PC-9 (cell line): Measurements from ENCODE around the gene BMI1. TPM values are rescaled to one million over a fixed set of nuclear protein-coding genes. Genes with fewer than 3 reads are reported as not detected.

ENCODE experiments used
- BruUV-seq: library from RNA; stranded (reverse); fragments of 400-500 nt; replicated peaks from 2 replicates; lab custom pipeline; 2021; lab: Mats Ljungman, UMichigan
- CTCF ChIA-PET: fragments of 300-600 bp; sonication (Branson Sonifier 250); formaldehyde crosslinking; loops from one replicate; lab custom pipeline; 2022; ENCODE audit warnings: antibody characterized with exemption; lab: Charles Lee
- POLR2A ChIA-PET: fragments of 300-600 bp; sonication (Branson Sonifier 250); formaldehyde crosslinking; loops from one replicate; lab custom pipeline; 2022; ENCODE audit warnings: antibody characterized with exemption; ENCODE audit not compliant: unreplicated experiment; lab: Charles Lee
- DNase-seq, 2 experiments: peaks; one replicate each; pipeline versions ENCODE4 v3.0.0 to v3.0.0-alpha.2; 2015 to 2022; ENCODE audit warnings: mixed read lengths in 1 of 2
- H2AFZ ChIP-seq: fragments of 200-600 bp; sonication (generic); 2 replicates; pipeline ENCODE4 v1.8.1; 2017; ENCODE audit warnings: antibody characterized with exemption
- H3F3A ChIP-seq: fragments of 200-600 bp; sonication (generic); 2 replicates; pipeline ENCODE4 v1.8.1; 2017; ENCODE audit warnings: antibody characterized with exemption, mild to moderate bottlenecking, low read depth; ENCODE audit not compliant: insufficient read depth
- H3K27ac ChIP-seq: fragments of 200-600 bp; sonication (generic); 2 replicates; pipeline ENCODE4 v1.6.1; 2016; ENCODE audit warnings: mixed run types
- H3K27me3 ChIP-seq: fragments of 200-600 bp; sonication (generic); 2 replicates; pipeline ENCODE4 v1.6.1; 2016; ENCODE audit warnings: low read depth, mixed run types; ENCODE audit not compliant: insufficient read depth
- H3K36me3 ChIP-seq: fragments of 200-600 bp; sonication (generic); 2 replicates; pipeline ENCODE4 v1.6.1; 2016; ENCODE audit warnings: low read depth, mixed run types
- H3K4me1 ChIP-seq: fragments of 200-600 bp; sonication (generic); replicated peaks from 2 replicates; pipeline ENCODE4 v1.6.1; 2016; ENCODE audit warnings: mixed run types; ENCODE audit not compliant: insufficient read depth
- H3K4me2 ChIP-seq: fragments of 200-600 bp; sonication (generic); 2 replicates; pipeline ENCODE4 v1.6.1; 2017; ENCODE audit warnings: mixed run types
- H3K4me3 ChIP-seq: fragments of 200-600 bp; sonication (generic); 2 replicates; pipeline ENCODE4 v1.6.1; 2016; ENCODE audit warnings: mixed run types
- H3K79me2 ChIP-seq: fragments of 200-600 bp; sonication (generic); 2 replicates; pipeline ENCODE4 v1.6.1; 2017; ENCODE audit warnings: low read depth, mixed run types
- H3K9me2 ChIP-seq: fragments of 200-600 bp; sonication (generic); 2 replicates; pipeline ENCODE4 v1.8.1; 2017; ENCODE audit warnings: mild to moderate bottlenecking; ENCODE audit not compliant: insufficient read depth
- H3K9me3 ChIP-seq: fragments of 200-600 bp; sonication (generic); 2 replicates; pipeline ENCODE4 v1.8.1; 2016; ENCODE audit warnings: low read depth; ENCODE audit not compliant: insufficient read depth
- H4K20me1 ChIP-seq: fragments of 200-600 bp; sonication (generic); 2 replicates; pipeline ENCODE4 v1.8.1; 2017; ENCODE audit not compliant: insufficient read depth
- EZH2 ChIP-seq: fragments of 200-600 bp; sonication (generic); IDR thresholded peaks from 2 replicates; pipeline ENCODE4 v1.8.0; 2017; ENCODE audit warnings: antibody characterized with exemption, low read depth
- intact Hi-C: fragments of 100-400 bp; cut with micrococcal nuclease; formaldehyde crosslinking; loops from one replicate; pipeline ENCODE4 v1.10.0; 2022; ENCODE audit not compliant: unreplicated experiment
- total RNA-seq: library from RNA; stranded (reverse); gene quantifications from 2 replicates; pipeline ENCODE4 v1.2.3, GENCODE V29; 2021
- TF ChIP-seq, protein P1 (sequence below): fragments of 200-600 bp; sonication (generic); conservative IDR thresholded peaks from 2 replicates; pipeline ENCODE4 v1.6.1; 2017; ENCODE audit warnings: mixed run types, antibody characterized with exemption, mild to moderate bottlenecking, moderate library complexity

The BMI1 gene
- total RNA-seq, 1 experiment from 2014 or later: 48.4 TPM

DNA sequence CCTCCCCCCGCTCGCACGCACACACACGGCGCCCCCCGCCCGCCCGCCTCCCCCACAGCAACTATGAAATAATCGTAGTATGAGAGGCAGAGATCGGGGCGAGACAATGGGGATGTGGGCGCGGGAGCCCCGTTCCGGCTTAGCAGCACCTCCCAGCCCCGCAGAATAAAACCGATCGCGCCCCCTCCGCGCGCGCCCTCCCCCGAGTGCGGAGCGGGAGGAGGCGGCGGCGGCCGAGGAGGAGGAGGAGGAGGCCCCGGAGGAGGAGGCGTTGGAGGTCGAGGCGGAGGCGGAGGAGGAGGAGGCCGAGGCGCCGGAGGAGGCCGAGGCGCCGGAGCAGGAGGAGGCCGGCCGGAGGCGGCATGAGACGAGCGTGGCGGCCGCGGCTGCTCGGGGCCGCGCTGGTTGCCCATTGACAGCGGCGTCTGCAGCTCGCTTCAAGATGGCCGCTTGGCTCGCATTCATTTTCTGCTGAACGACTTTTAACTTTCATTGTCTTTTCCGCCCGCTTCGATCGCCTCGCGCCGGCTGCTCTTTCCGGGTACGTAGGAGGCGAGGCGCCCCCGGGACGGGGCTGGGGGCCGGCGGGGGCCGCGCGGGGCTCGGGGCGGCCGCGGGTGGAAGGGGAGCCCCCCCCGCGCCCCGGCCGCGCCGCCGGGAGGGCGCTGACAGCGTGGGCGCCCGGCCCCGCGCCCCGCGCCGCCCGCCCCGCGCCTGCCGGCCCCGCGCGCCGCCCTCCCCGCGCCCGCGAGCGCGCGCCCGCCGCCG is 441 bp downstream of the BMI1 start:
- intact Hi-C loops: loop anchor here (2.0 to 10.0 kb wide), 5 partner anchors 107 to 743 kb away; partner anchors contain the start of gene PIP4K2A
- Histone ChIP-seq H4K20me1 (peaks cover 9% of the 10 kb centered on the region), H3K9me3 (no peaks in the 10 kb centered on the region), H2AFZ (peak overlapping the region; percentile 79), H3K4me2 (peak overlapping the region; percentile 57), H3K27me3 (peaks cover 16% of the 10 kb centered on the region), H3K79me2 (peaks cover 45% of the 10 kb centered on the region), H3K27ac (no peak overlapping the region), H3K4me1 (peaks cover 44% of the 10 kb centered on the region), H3K4me3 (peak overlapping the region; percentile 74), H3F3A (peaks cover 11% of the 10 kb centered on the region), H3K36me3 (no peaks in the 10 kb centered on the region), H3K9me2 (no peaks in the 10 kb centered on the region)
- POLR2A ChIA-PET: no interaction called here
- CTCF ChIA-PET: no interaction called here
- peak; percentile 35 to 65 for DNase-seq
- BruUV-seq: no TSS peak
- peak; percentile 83; the same call in 1 of the 2 replicates for TF ChIP-seq EZH2
- TF ChIP-seq, protein P1, sequence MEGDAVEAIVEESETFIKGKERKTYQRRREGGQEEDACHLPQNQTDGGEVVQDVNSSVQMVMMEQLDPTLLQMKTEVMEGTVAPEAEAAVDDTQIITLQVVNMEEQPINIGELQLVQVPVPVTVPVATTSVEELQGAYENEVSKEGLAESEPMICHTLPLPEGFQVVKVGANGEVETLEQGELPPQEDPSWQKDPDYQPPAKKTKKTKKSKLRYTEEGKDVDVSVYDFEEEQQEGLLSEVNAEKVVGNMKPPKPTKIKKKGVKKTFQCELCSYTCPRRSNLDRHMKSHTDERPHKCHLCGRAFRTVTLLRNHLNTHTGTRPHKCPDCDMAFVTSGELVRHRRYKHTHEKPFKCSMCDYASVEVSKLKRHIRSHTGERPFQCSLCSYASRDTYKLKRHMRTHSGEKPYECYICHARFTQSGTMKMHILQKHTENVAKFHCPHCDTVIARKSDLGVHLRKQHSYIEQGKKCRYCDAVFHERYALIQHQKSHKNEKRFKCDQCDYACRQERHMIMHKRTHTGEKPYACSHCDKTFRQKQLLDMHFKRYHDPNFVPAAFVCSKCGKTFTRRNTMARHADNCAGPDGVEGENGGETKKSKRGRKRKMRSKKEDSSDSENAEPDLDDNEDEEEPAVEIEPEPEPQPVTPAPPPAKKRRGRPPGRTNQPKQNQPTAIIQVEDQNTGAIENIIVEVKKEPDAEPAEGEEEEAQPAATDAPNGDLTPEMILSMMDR: no peak

DNA sequence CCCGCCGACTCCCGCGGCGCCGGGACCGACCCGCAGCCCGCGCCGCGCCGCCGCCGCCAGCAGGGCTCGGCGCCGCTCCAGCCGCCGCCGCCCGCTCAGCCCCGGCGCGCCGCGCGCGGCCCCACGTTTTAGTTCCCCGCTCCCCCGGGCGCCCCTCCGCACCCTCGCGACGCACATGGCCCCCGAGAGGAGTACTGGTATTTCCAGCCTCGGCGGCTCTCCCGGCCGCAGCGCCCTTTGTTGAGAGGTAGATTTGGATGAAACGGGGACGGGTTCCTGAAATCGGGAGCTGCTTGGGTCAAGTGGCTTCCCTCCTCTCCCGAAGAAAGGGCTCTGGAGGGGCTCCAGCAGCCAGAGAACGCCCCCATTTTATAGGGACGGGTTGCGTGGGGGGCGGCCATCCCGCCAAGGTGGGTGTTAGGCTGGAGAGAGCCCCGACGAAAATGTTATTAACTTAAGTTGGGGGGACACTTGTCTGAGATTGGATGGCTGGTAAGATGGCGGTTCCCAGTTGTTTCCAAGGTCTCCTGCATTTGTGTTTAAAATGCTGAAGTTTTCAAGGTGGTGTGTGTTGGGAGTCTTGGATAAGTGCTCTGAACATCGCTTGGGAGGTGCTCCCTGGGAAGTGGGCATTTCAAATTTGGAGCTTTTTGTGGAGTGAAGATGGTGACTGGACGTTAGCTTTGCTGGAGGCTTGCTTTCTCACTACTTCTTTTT is 1.2 kb downstream of the BMI1 start:
- intact Hi-C loops: loop anchor here (1.0 to 10.0 kb wide), 6 partner anchors 93 to 743 kb away; partner anchors contain the start of gene PIP4K2A
- Histone ChIP-seq H3K4me1 (peaks cover 48% of the 10 kb centered on the region), H3K4me2 (peak overlapping the region; percentile 81), H3K9me3 (no peaks in the 10 kb centered on the region), H3K27ac (no peak overlapping the region), H3K4me3 (peak overlapping the region; percentile 75), H2AFZ (peak overlapping the region; percentile 70), H3F3A (peaks cover 5% of the 10 kb centered on the region; the same call in 1 of the 2 replicates), H3K9me2 (no peaks in the 10 kb centered on the region), H3K27me3 (peaks cover 16% of the 10 kb centered on the region), H3K36me3 (no peaks in the 10 kb centered on the region), H4K20me1 (peaks cover 9% of the 10 kb centered on the region), H3K79me2 (peaks cover 48% of the 10 kb centered on the region)
- CTCF ChIA-PET: no interaction called here
- no TSS peak for BruUV-seq
- peak in 1 of 2 experiments; percentile 12 for DNase-seq
- POLR2A ChIA-PET: interaction anchor here (0.6 kb wide), 1 partner anchor 93 kb away, joined by 4 read pairs; no protein-coding TSS in a partner anchor
- TF ChIP-seq EZH2: peak; percentile 100
- TF ChIP-seq, protein P1: no peak

DNA sequence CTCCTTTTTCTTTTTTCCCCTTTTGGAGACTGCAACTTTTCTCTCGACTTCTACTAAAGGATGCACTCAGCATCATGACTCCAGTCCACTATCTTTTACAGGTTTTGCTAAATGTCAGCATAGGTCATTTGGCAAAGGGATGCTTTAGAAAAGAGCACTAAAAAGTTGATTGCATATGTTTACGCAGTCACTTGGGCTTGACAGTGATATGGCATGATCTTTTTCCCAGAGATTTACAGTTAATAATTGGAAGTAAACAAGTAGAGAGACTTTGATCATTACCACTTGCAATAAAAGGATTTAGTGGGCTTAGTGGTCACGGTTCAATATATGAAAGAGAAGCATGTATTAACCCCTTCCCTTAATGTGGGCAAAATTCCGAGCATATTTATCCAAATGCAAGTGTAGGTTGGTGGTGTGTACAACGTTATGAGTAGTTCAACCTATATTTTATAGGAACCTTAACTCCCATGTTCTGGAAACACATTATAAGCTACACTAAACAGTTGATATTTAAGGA is 1.8 kb downstream of the BMI1 start:
- intact Hi-C loops: loop anchor here (1.0 to 10.0 kb wide), 5 partner anchors 93 to 742 kb away; partner anchors contain the start of gene PIP4K2A
- Histone ChIP-seq H3K9me3 (no peaks in the 10 kb centered on the region), H3K79me2 (peaks cover 42% of the 10 kb centered on the region), H3K9me2 (no peaks in the 10 kb centered on the region), H3K36me3 (no peaks in the 10 kb centered on the region), H3K27me3 (peaks cover 16% of the 10 kb centered on the region), H3K27ac (no peak overlapping the region), H3K4me2 (peak overlapping the region; percentile 81), H3K4me1 (peaks cover 42% of the 10 kb centered on the region), H3F3A (0 out of 2 replicates have a peak, but pooled peaks cover 3% of the 10 kb centered on the region), H3K4me3 (peak overlapping the region; percentile 75; the same call in 1 of the 2 replicates), H2AFZ (peak overlapping the region; percentile 70; the same call in 1 of the 2 replicates), H4K20me1 (peaks cover 9% of the 10 kb centered on the region)
- BruUV-seq: no TSS peak
- ChIA-PET CTCF (no interaction called here), POLR2A (interaction anchor here (0.6 kb wide), 1 partner anchor 94 kb away, joined by 4 read pairs; no protein-coding TSS in a partner anchor)
- TF ChIP-seq, protein P1: no peak
- no peak for TF ChIP-seq EZH2
- no peak for DNase-seq
